ENCODE data around the gene IGFBP5. TPM values are rescaled to one million over a fixed set of nuclear protein-coding genes. Genes with fewer than 3 reads are reported as not detected.
A peak's percentile ranks its signal among the peaks of the same experiment; 100 is the strongest.

Gene IGFBP5
- total RNA-seq, 4 donors from 2014 or later: 313 to 1,402 (median 682) TPM

DNA sequence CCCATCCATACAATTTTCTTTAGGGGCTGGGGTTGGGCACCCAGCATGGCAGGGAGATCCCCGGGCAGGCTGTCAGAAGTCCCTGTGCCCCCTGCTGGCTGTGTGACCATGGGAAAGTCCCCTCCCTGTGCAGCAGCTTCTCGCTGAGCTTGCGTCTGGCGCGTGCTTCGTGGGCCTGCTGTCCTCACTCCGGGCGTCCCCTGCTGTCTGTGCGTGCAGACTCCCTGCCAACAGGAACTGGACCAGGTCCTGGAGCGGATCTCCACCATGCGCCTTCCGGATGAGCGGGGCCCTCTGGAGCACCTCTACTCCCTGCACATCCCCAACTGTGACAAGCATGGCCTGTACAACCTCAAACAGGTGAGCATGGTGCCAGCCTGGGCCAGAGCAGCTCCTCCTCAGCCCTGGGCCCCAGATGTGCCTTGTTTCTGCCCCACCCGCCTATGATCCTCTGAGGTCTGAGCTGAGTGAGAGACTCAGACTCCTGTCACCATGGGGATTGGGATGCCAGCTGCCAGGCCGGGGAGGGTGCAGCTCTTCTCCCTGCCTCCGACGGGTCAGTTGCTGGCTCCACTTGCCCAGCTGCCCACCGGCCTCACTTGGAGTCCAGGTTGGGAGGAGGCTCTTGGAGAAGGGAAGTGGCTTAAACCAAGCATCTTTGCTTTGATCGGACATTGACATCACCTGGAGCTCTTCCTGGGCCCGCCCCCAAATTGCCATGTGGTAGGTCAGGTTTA, 33.5 kb downstream of the IGFBP5 start:
- H3K4me1 ChIP-seq: peaks cover 6 to 53% (median 22%) of the 10 kb centered on the region in 3 donors
- TF ChIP-seq EP300 (IDR thresholded peaks at IDR 0.05): no peak
- TF ChIP-seq, protein P1, sequence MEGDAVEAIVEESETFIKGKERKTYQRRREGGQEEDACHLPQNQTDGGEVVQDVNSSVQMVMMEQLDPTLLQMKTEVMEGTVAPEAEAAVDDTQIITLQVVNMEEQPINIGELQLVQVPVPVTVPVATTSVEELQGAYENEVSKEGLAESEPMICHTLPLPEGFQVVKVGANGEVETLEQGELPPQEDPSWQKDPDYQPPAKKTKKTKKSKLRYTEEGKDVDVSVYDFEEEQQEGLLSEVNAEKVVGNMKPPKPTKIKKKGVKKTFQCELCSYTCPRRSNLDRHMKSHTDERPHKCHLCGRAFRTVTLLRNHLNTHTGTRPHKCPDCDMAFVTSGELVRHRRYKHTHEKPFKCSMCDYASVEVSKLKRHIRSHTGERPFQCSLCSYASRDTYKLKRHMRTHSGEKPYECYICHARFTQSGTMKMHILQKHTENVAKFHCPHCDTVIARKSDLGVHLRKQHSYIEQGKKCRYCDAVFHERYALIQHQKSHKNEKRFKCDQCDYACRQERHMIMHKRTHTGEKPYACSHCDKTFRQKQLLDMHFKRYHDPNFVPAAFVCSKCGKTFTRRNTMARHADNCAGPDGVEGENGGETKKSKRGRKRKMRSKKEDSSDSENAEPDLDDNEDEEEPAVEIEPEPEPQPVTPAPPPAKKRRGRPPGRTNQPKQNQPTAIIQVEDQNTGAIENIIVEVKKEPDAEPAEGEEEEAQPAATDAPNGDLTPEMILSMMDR (IDR thresholded peaks at IDR 0.05): peak in 1 of 4 experiments; percentile 50
- WGBS, 2 donors (ENCODE audit: low coverage in 1 of 2): 90% methylated on average over 5 of the region's 20 CpGs; no CpG with 5 or more reads in 1 of the 2 donors
- no peak overlapping the region for H3K4me3 ChIP-seq
- peak overlapping the region in 3 of 4 donors; percentile 24 to 32 (median 26) for H3K27ac ChIP-seq
- peaks cover 0 to 40% of the 10 kb centered on the region in 2 donors for H3K36me3 ChIP-seq
- ATAC-seq: no peak
- no peaks in the 10 kb centered on the region for H3K9me3 ChIP-seq
- H3K27me3 ChIP-seq: no peaks in the 10 kb centered on the region

DNA sequence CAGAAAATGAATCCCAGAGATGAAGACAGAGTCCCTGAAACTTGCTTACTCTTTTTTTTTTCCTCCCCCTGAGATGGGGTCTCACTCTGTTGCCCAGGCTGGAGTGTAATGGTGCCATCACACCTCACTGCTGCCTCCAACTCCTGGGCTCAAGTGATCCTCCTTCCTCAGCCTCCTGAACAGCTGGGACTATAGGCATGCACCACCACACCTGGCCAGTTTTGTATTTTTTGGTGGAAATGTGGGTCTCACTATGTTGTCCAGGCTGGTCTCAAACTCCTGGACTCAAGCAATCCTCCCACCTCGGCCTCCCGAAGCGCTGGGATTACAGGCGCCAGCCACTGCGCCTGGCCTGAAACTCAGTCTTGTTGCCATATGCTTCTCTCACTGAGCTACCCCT, 34.3 kb downstream of the IGFBP5 start:
- no peak for ATAC-seq
- H3K27me3 ChIP-seq: no peaks in the 10 kb centered on the region
- peaks cover 0 to 40% of the 10 kb centered on the region in 2 donors for H3K36me3 ChIP-seq
- H3K4me3 ChIP-seq: no peak overlapping the region
- H3K4me1 ChIP-seq: peaks cover 6 to 54% (median 22%) of the 10 kb centered on the region in 3 donors
- peak overlapping the region in 3 of 4 donors; percentile 26 to 32 (median 27) for H3K27ac ChIP-seq
- H3K9me3 ChIP-seq: no peaks in the 10 kb centered on the region
- TF ChIP-seq, protein P1 (IDR thresholded peaks at IDR 0.05): no peak
- TF ChIP-seq POLR2AphosphoS5 (IDR thresholded peaks at IDR 0.05) (no peak), POLR2A (IDR thresholded peaks at IDR 0.05) (no peak), EP300 (IDR thresholded peaks at IDR 0.05) (no peak)
- WGBS, 2 donors (ENCODE audit: low coverage in 1 of 2): no CpG with 5 or more reads among the region's 5 CpGs

DNA sequence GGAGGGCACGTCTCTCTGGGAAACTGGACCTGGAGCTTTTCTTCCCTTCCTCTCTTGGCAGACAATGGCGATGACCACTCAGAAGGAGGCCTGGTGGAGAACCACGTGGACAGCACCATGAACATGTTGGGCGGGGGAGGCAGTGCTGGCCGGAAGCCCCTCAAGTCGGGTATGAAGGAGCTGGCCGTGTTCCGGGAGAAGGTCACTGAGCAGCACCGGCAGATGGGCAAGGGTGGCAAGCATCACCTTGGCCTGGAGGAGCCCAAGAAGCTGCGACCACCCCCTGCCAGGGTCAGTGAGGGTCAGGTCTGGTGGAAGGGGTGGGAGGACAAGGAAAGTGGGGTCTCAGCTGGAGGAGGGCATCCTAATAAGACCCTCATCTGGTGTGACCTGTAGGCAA, 34.9 kb downstream of the IGFBP5 start:
- WGBS, 2 donors (ENCODE audit: low coverage in 1 of 2): 87% methylated on average over 8 of the region's 10 CpGs; no CpG with 5 or more reads in 1 of the 2 donors
- Histone ChIP-seq H3K4me1 (peaks cover under 1 to 49% (median 18%) of the 10 kb centered on the region in 3 donors), H3K4me3 (no peak overlapping the region), H3K36me3 (peaks cover 0 to 40% of the 10 kb centered on the region in 2 donors), H3K27ac (peak overlapping the region in 2 of 4 donors; percentile 24 to 27), H3K27me3 (no peaks in the 10 kb centered on the region), H3K9me3 (no peaks in the 10 kb centered on the region)
- no peak for TF ChIP-seq POLR2A (IDR thresholded peaks at IDR 0.05)
- TF ChIP-seq, protein P1 (IDR thresholded peaks at IDR 0.05): no peak
- no peak for TF ChIP-seq EP300 (IDR thresholded peaks at IDR 0.05)
- TF ChIP-seq POLR2AphosphoS5 (IDR thresholded peaks at IDR 0.05): no peak
- ATAC-seq: no peak

DNA sequence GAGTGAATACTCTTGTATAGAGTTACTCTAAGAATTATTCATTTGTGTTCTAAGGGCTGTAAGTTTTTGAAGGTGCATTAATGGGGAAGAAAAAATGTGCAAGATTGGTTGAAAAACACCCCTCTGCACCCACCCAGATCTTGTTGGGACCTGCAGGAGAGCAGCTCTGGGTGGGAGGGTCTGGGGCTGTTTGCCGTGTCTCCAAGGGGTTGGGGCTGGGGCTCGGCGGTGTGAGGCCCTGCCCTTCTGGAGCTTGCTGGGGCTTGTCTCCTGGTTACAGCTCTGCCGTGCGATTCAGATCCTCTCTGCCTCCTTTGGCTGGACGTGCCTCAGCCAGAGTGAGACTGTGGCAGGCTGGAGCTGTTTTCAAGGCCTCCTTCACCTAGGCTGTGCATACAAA, 36.1 kb downstream of the IGFBP5 start:
- Histone ChIP-seq H3K4me1 (peaks cover 0 to 44% (median 7%) of the 10 kb centered on the region in 3 donors), H3K36me3 (peaks cover 0 to 40% of the 10 kb centered on the region in 2 donors), H3K27me3 (no peaks in the 10 kb centered on the region), H3K27ac (peak overlapping the region in 3 of 4 donors; percentile 5 to 49 (median 21)), H3K9me3 (no peaks in the 10 kb centered on the region), H3K4me3 (no peak overlapping the region)
- no peak for TF ChIP-seq POLR2A (IDR thresholded peaks at IDR 0.05)
- TF ChIP-seq POLR2AphosphoS5 (IDR thresholded peaks at IDR 0.05): no peak
- TF ChIP-seq, protein P1 (IDR thresholded peaks at IDR 0.05): no peak
- no peak for TF ChIP-seq EP300 (IDR thresholded peaks at IDR 0.05)
- WGBS, 2 donors (ENCODE audit: low coverage in 1 of 2): no CpG with 5 or more reads among the region's 6 CpGs
- ATAC-seq: no peak

GRCh38 chr2:216658757-216659156, 36.6 kb downstream of the IGFBP5 start:
- peaks cover 0 to 48% (median 7%) of the 10 kb centered on the region in 3 donors for H3K4me1 ChIP-seq
- WGBS, 2 donors (ENCODE audit: low coverage in 1 of 2): 80 to 86% methylated on average over 3 to 6 of the region's 6 CpGs
- no peak for TF ChIP-seq POLR2AphosphoS5 (IDR thresholded peaks at IDR 0.05)
- TF ChIP-seq POLR2A (IDR thresholded peaks at IDR 0.05): no peak
- no peak for TF ChIP-seq EP300 (IDR thresholded peaks at IDR 0.05)
- TF ChIP-seq, protein P1 (IDR thresholded peaks at IDR 0.05): no peak
- no peaks in the 10 kb centered on the region for H3K27me3 ChIP-seq
- no peaks in the 10 kb centered on the region for H3K9me3 ChIP-seq
- ATAC-seq: no peak
- peak overlapping the region in 3 of 4 donors; percentile 5 to 49 (median 21) for H3K27ac ChIP-seq
- no peak overlapping the region for H3K4me3 ChIP-seq
- peaks cover 0 to 36% of the 10 kb centered on the region in 2 donors for H3K36me3 ChIP-seq

Data from gastroesophageal sphincter (tissue), 4 donors.